Fibroblast of lung (primary cell): ENCODE results near the gene C2CD4C. TPM values are rescaled to one million over a fixed set of nuclear protein-coding genes. Genes with fewer than 3 reads are reported as not detected.

Source experiments
- DNase-seq, 2 donors: peaks; one replicate each; pipeline versions ENCODE4 v3.0.0 to v3.0.0-alpha.2; 2010; ENCODE audit warnings: low read depth in 2 of 2
- H2AFZ ChIP-seq: 2 replicates; pipeline ENCODE4 v1.5.1; 2012; ENCODE audit warnings: low read length, control low read depth, inconsistent platforms
- H3K27ac ChIP-seq: 2 replicates; pipeline ENCODE4 v1.5.1; 2011; ENCODE audit warnings: low read length, control low read depth; ENCODE audit not compliant: insufficient read depth
- H3K27me3 ChIP-seq: 2 replicates; pipeline ENCODE4 v1.5.1; 2011; ENCODE audit warnings: mild to moderate bottlenecking, low read length; ENCODE audit not compliant: control insufficient read depth, insufficient read depth
- H3K36me3 ChIP-seq: 2 replicates; pipeline ENCODE4 v1.5.1; 2011; ENCODE audit warnings: low read length; ENCODE audit not compliant: control insufficient read depth, insufficient read depth
- H3K4me1 ChIP-seq: 2 replicates; pipeline ENCODE4 v1.5.1; 2011; ENCODE audit warnings: low read length; ENCODE audit not compliant: control insufficient read depth, insufficient read depth; ENCODE audit errors: extremely low read depth
- H3K4me2 ChIP-seq: 2 replicates; pipeline ENCODE4 v1.5.1; 2011; ENCODE audit warnings: low read length, control low read depth; ENCODE audit not compliant: insufficient read depth; ENCODE audit errors: extremely low read depth
- H3K4me3 ChIP-seq, 4 experiments: fragments of 200-600 bp in 1 of 4; sonication (generic) in 1 of 4; replicated peaks in 1 of 4; 2 replicates each; pipeline ENCODE4 v1.5.1; 2011 to 2016; ENCODE audit warnings: low read length in 4 of 4, low read depth in 3 of 4, mild to moderate bottlenecking in 3 of 4, control low read depth in 2 of 4, inconsistent platforms in 1 of 4, mixed read lengths in 1 of 4; ENCODE audit not compliant: insufficient read depth in 1 of 4; ENCODE audit errors: control extremely low read depth in 1 of 4
- H3K79me2 ChIP-seq: 2 replicates; pipeline ENCODE4 v1.5.1; 2012; ENCODE audit warnings: mild to moderate bottlenecking, low read length, inconsistent platforms; ENCODE audit not compliant: control insufficient read depth, insufficient read depth
- H3K9ac ChIP-seq: 2 replicates; pipeline ENCODE4 v1.5.1; 2011; ENCODE audit warnings: mild to moderate bottlenecking, low read length, control low read depth; ENCODE audit not compliant: insufficient read depth
- H3K9me3 ChIP-seq: 2 replicates; pipeline ENCODE4 v1.5.1; 2012; ENCODE audit warnings: low read depth, low read length; ENCODE audit not compliant: control insufficient read depth, insufficient read depth
- H4K20me1 ChIP-seq: 2 replicates; pipeline ENCODE4 v1.5.1; 2011; ENCODE audit warnings: low read length; ENCODE audit not compliant: control insufficient read depth, insufficient read depth; ENCODE audit errors: extremely low read depth
- EZH2 ChIP-seq: IDR thresholded peaks from 2 replicates; pipeline ENCODE4 v1.5.1; 2012; ENCODE audit warnings: low read length, control low read depth, mild to moderate bottlenecking; ENCODE audit errors: missing control alignments
- polyA plus RNA-seq, 2 donors: library from polyadenylated mRNA; depleted of rRNA in 1 of 2; stranded (reverse) in 1 of 2; unstranded in 1 of 2; fragments of >200 nt; gene quantifications; 2 replicates each; pipeline ENCODE4 v1.2.1, GENCODE V29; 2011 to 2012; ENCODE audit warnings: missing spikeins in 1 of 2
- total RNA-seq: library from RNA; depleted of rRNA; stranded (reverse); fragments of >200 nt; gene quantifications from 2 replicates; pipeline ENCODE4 v1.2.1, GENCODE V29; 2014
- TF ChIP-seq, protein P1 (sequence below), 2 donors: IDR thresholded peaks in 1 of 2; conservative IDR thresholded peaks in 1 of 2; 1 replicate in 1 of 2; 2 replicates in 1 of 2; pipeline ENCODE4 v1.5.1; 2011 to 2012; ENCODE audit warnings: low read length in 2 of 2, control low read depth in 1 of 2, inconsistent platforms in 1 of 2, low read depth in 1 of 2, mild to moderate bottlenecking in 1 of 2

The C2CD4C gene
- total and polyA plus RNA-seq, 2 donors (not counting 1 experiment from before 2014, with no cell fraction given), result 0.17 TPM; not detected in 1

DNA sequence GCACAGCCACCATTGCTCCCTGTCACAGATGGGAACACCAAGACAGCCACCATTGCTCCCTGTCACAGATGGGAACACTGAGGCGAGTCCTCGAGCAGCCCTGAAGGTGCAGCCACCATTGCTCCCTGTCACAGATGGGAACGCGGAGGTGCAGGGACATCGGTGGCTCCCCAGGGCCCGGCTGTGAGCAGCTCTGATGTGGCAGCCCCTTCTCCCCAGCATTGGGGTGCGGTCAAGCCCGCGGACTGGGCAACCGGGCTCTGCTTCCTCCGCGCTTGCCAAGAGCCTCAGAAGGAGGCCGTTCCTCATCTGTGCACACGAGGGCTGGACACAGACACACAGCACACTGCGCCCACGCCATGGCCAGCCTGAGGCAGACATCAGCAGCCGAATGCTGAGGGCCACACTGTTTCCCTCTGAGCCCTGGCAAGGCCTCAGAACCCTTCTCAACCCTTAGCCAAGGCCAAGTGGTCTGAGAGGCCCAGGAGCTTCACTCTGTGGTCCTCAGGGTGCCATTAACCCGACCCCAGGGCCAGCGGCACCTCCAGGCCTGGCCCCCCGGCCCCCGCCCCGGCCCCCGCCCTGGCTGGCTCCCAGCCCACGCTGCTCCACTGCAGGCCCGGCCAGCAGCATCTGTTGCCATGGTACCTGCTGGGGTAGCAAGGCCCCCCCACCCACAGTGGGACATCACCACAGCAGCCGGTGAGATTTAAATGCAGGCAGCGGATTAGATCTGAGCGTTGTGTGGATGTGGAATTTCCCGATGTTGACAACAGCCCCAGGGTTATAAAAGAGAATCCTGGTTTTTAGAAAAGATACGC is 18.4 kb downstream of the C2CD4C start:
- no peak overlapping the region for H2AFZ ChIP-seq
- H3K79me2 ChIP-seq, result no peaks in the 10 kb centered on the region
- no peak overlapping the region for H3K4me2 ChIP-seq
- TF ChIP-seq, protein P1, sequence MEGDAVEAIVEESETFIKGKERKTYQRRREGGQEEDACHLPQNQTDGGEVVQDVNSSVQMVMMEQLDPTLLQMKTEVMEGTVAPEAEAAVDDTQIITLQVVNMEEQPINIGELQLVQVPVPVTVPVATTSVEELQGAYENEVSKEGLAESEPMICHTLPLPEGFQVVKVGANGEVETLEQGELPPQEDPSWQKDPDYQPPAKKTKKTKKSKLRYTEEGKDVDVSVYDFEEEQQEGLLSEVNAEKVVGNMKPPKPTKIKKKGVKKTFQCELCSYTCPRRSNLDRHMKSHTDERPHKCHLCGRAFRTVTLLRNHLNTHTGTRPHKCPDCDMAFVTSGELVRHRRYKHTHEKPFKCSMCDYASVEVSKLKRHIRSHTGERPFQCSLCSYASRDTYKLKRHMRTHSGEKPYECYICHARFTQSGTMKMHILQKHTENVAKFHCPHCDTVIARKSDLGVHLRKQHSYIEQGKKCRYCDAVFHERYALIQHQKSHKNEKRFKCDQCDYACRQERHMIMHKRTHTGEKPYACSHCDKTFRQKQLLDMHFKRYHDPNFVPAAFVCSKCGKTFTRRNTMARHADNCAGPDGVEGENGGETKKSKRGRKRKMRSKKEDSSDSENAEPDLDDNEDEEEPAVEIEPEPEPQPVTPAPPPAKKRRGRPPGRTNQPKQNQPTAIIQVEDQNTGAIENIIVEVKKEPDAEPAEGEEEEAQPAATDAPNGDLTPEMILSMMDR (conservative IDR thresholded peaks at IDR 0.05 in 1 of 2, IDR thresholded peaks at IDR 0.05 in 1 of 2; ENCODE audit: low read depth in 1 of 2, low read length in 2 of 2), result no peak
- TF ChIP-seq EZH2, result no peak
- DNase-seq, result no peak
- H3K36me3 ChIP-seq, result no peaks in the 10 kb centered on the region
- H3K27me3 ChIP-seq, result no peaks in the 10 kb centered on the region
- no peak overlapping the region for H3K9ac ChIP-seq
- peaks cover under 1% of the 10 kb centered on the region for H3K9me3 ChIP-seq
- no peaks in the 10 kb centered on the region for H3K4me1 ChIP-seq
- H4K20me1 ChIP-seq, result no peaks in the 10 kb centered on the region
- H3K4me3 ChIP-seq, result no peak overlapping the region
- H3K27ac ChIP-seq, result no peak overlapping the region

DNA sequence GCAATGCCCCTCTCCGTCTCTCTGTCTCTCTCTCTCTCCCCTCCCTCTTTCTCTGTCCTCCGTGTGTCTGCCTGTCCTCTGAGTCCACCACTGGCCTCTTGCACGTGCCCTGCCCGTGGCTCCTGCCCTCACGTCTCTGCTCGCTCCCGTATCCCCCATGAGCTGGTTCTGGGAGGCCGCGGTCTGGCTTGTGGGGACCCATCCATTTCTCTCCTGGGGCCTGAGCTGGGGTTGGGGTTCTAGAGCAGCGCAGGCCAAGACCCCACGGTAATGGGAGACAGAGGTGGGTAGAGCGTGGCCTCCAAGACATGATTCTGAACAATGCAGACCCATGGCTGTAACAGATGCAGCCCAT is 19.0 kb downstream of the C2CD4C start:
- DNase-seq, result no peak
- no peak overlapping the region for H3K4me3 ChIP-seq
- H3K9ac ChIP-seq, result no peak overlapping the region
- TF ChIP-seq EZH2, result no peak
- TF ChIP-seq, protein P1 (conservative IDR thresholded peaks at IDR 0.05 in 1 of 2, IDR thresholded peaks at IDR 0.05 in 1 of 2; ENCODE audit: low read depth in 1 of 2, low read length in 2 of 2), result no peak
- H3K9me3 ChIP-seq, result no peaks in the 10 kb centered on the region
- H3K27me3 ChIP-seq, result no peaks in the 10 kb centered on the region
- no peak overlapping the region for H3K27ac ChIP-seq
- H3K4me2 ChIP-seq, result no peak overlapping the region
- H3K4me1 ChIP-seq, result no peaks in the 10 kb centered on the region
- H2AFZ ChIP-seq, result no peak overlapping the region
- H3K36me3 ChIP-seq, result no peaks in the 10 kb centered on the region
- H3K79me2 ChIP-seq, result no peaks in the 10 kb centered on the region
- no peaks in the 10 kb centered on the region for H4K20me1 ChIP-seq

GRCh38 chr19:389255-389934 is 19.6 kb downstream of the C2CD4C start:
- TF ChIP-seq, protein P1 (conservative IDR thresholded peaks at IDR 0.05 in 1 of 2, IDR thresholded peaks at IDR 0.05 in 1 of 2; ENCODE audit: low read depth in 1 of 2, low read length in 2 of 2), result no peak
- no peak for TF ChIP-seq EZH2
- H3K27me3 ChIP-seq, result no peaks in the 10 kb centered on the region
- no peak overlapping the region for H3K4me2 ChIP-seq
- H3K36me3 ChIP-seq, result no peaks in the 10 kb centered on the region
- H3K27ac ChIP-seq, result no peak overlapping the region
- no peaks in the 10 kb centered on the region for H3K4me1 ChIP-seq
- H3K9me3 ChIP-seq, result no peaks in the 10 kb centered on the region
- no peaks in the 10 kb centered on the region for H4K20me1 ChIP-seq
- no peak for DNase-seq
- H3K4me3 ChIP-seq, result no peak overlapping the region
- no peaks in the 10 kb centered on the region for H3K79me2 ChIP-seq
- no peak overlapping the region for H2AFZ ChIP-seq
- no peak overlapping the region for H3K9ac ChIP-seq
